ENCODE results near the gene ENOPH1. TPM values are rescaled to one million over a fixed set of nuclear protein-coding genes. Genes with fewer than 3 reads are reported as not detected.

ENOPH1 gene
- polyA plus RNA-seq, 3 donors from 2014 or later = 48.5 to 53.7 (median 53.2) TPM

Other genes starting within 250 kb of the ENOPH1 start
- gene HNRNPD, start 56.6 kb upstream of the ENOPH1 start, polyA plus RNA-seq = 100 to 1,000 TPM; 133 to 287 (median 221) TPM
- 100 to 1,000 TPM; 176 to 312 (median 204) TPM for gene HNRNPDL, start 128 bp upstream of the ENOPH1 start, polyA plus RNA-seq
- gene TMEM150C, start 131.4 kb downstream of the ENOPH1 start, polyA plus RNA-seq = under 1 TPM in 1 of 3 donors, not detected in 2; 0.45 TPM